ENCODE measurements around the gene VILL.
A peak's percentile ranks its signal among the peaks of the same experiment; 100 is the strongest.

The VILL gene

GRCh38 chr3:37953707-37954394 is 36.7 kb upstream of the VILL start:
- Histone ChIP-seq H3K79me2 (ENCODE audit: low read length) (no peaks in the 10 kb centered on the region), H3K4me1 (ENCODE audit: low read length) (peaks cover 18% of the 10 kb centered on the region), H3K27ac (ENCODE audit: low read length) (no peak overlapping the region), H3K36me3 (replicated peaks; ENCODE audit: insufficient read depth, low read length) (no peaks in the 10 kb centered on the region), H3K9me2 (replicated peaks; ENCODE audit: insufficient read depth, low read length) (no peaks in the 10 kb centered on the region), H3K4me3 (ENCODE audit: low read length) (no peak overlapping the region), H3K9ac (ENCODE audit: low read length) (no peak overlapping the region), H3F3A (ENCODE audit: insufficient read depth, low read length) (0 out of 2 replicates have a peak, but pooled peaks cover 4% of the 10 kb centered on the region), H3K4me2 (ENCODE audit: low read depth, low read length) (no peak overlapping the region), H4K20me1 (ENCODE audit: insufficient read depth, low read length) (no peaks in the 10 kb centered on the region), H3K27me3 (replicated peaks; ENCODE audit: insufficient read depth, low read length) (no peaks in the 10 kb centered on the region), H3K9me3 (replicated peaks; ENCODE audit: insufficient read depth, low read length) (no peaks in the 10 kb centered on the region), H2AFZ (ENCODE audit: low read length) (no peak overlapping the region)
- TF ChIP-seq EZH2phosphoT487 (IDR thresholded peaks at IDR 0.05; ENCODE audit: low read length), result no peak
- TF ChIP-seq EZH2 (optimal IDR thresholded peaks at IDR 0.05; ENCODE audit: low read depth, low read length), result no peak
- TF ChIP-seq CTCF (IDR thresholded peaks at IDR 0.05; ENCODE audit: low read length), result no peak
- no peak for DNase-seq

- Histone ChIP-seq H2AFZ (ENCODE audit: low read length) (no peak overlapping the region), H3K27ac (ENCODE audit: low read length) (no peak overlapping the region), H3K36me3 (replicated peaks; ENCODE audit: insufficient read depth, low read length) (no peaks in the 10 kb centered on the region), H3K9ac (ENCODE audit: low read length) (no peak overlapping the region), H3K9me3 (replicated peaks; ENCODE audit: insufficient read depth, low read length) (no peaks in the 10 kb centered on the region), H3K4me3 (ENCODE audit: low read length) (no peak overlapping the region), H3K4me2 (ENCODE audit: low read depth, low read length) (no peak overlapping the region), H4K20me1 (ENCODE audit: insufficient read depth, low read length) (no peaks in the 10 kb centered on the region), H3K9me2 (replicated peaks; ENCODE audit: insufficient read depth, low read length) (no peaks in the 10 kb centered on the region), H3K4me1 (ENCODE audit: low read length) (peaks cover 18% of the 10 kb centered on the region), H3K27me3 (replicated peaks; ENCODE audit: insufficient read depth, low read length) (no peaks in the 10 kb centered on the region), H3F3A (ENCODE audit: insufficient read depth, low read length) (0 out of 2 replicates have a peak, but pooled peaks cover 4% of the 10 kb centered on the region), H3K79me2 (ENCODE audit: low read length) (no peaks in the 10 kb centered on the region)
- DNase-seq, result no peak
- no peak for TF ChIP-seq CTCF (IDR thresholded peaks at IDR 0.05; ENCODE audit: low read length)
- no peak for TF ChIP-seq EZH2 (optimal IDR thresholded peaks at IDR 0.05; ENCODE audit: low read depth, low read length)
- TF ChIP-seq EZH2phosphoT487 (IDR thresholded peaks at IDR 0.05; ENCODE audit: low read length), result no peak
Observed at GRCh38 chr3:37954881-37955280, 35.7 kb upstream of the VILL start.

- no peaks in the 10 kb centered on the region for H3K27me3 ChIP-seq (replicated peaks; ENCODE audit: insufficient read depth, low read length)
- H3K9me2 ChIP-seq (replicated peaks; ENCODE audit: insufficient read depth, low read length), result no peaks in the 10 kb centered on the region
- no peaks in the 10 kb centered on the region for H3K9me3 ChIP-seq (replicated peaks; ENCODE audit: insufficient read depth, low read length)
- no peak for DNase-seq
- no peak overlapping the region for H3K4me3 ChIP-seq (ENCODE audit: low read length)
- H3K9ac ChIP-seq (ENCODE audit: low read length), result no peak overlapping the region; the same call in 1 of the 2 replicates
- H3K4me1 ChIP-seq (ENCODE audit: low read length), result peaks cover 18% of the 10 kb centered on the region
- H4K20me1 ChIP-seq (ENCODE audit: insufficient read depth, low read length), result no peaks in the 10 kb centered on the region
- TF ChIP-seq EZH2phosphoT487 (IDR thresholded peaks at IDR 0.05; ENCODE audit: low read length) (no peak), CTCF (IDR thresholded peaks at IDR 0.05; ENCODE audit: low read length) (no peak), EZH2 (optimal IDR thresholded peaks at IDR 0.05; ENCODE audit: low read depth, low read length) (no peak)
- H2AFZ ChIP-seq (ENCODE audit: low read length), result peak overlapping the region; percentile 62
- no peaks in the 10 kb centered on the region for H3K79me2 ChIP-seq (ENCODE audit: low read length)
- 0 out of 2 replicates have a peak, but pooled peaks cover 4% of the 10 kb centered on the region for H3F3A ChIP-seq (ENCODE audit: insufficient read depth, low read length)
- H3K27ac ChIP-seq (ENCODE audit: low read length), result no peak overlapping the region; the same call in 1 of the 2 replicates
- no peaks in the 10 kb centered on the region for H3K36me3 ChIP-seq (replicated peaks; ENCODE audit: insufficient read depth, low read length)
- H3K4me2 ChIP-seq (ENCODE audit: low read depth, low read length), result peak overlapping the region; percentile 59
Observed at GRCh38 chr3:37955918-37956707, 34.5 kb upstream of the VILL start.
